BLaER1 treated with 17β-estradiol and CSF1 and Interleukin-3, amounts not matched to agents 10 nM and 100 nM (cell line): ENCODE data around the gene ARGLU1.

Experiments
- H3K27ac ChIP-seq, 11 experiments: shearing (Covaris generic); formaldehyde crosslinking; 2 replicates each; pipeline ENCODE4 v1.8.1; 2022
- H3K27me3 ChIP-seq, 11 experiments: shearing (Covaris generic); formaldehyde crosslinking; 2 replicates each; pipeline ENCODE4 v1.8.1; 2022
- H3K36me3 ChIP-seq, 11 experiments: shearing (Covaris generic); formaldehyde crosslinking; 2 replicates each; pipeline ENCODE4 v1.8.1; 2022
- H3K4me1 ChIP-seq, 10 experiments: shearing (Covaris generic); formaldehyde crosslinking; 2 replicates each; pipeline ENCODE4 v1.8.1; 2022
- H3K4me2 ChIP-seq, 11 experiments: shearing (Covaris generic); formaldehyde crosslinking; 2 replicates each; pipeline ENCODE4 v1.8.1; 2022
- H3K4me3 ChIP-seq, 10 experiments: shearing (Covaris generic); formaldehyde crosslinking; 2 replicates each; pipeline ENCODE4 v1.8.1; 2022
- H3K9ac ChIP-seq, 11 experiments: shearing (Covaris generic); formaldehyde crosslinking; 2 replicates each; pipeline ENCODE4 v1.8.1; 2022
- H3K9me3 ChIP-seq, 11 experiments: shearing (Covaris generic); formaldehyde crosslinking; replicated peaks in 1 of 11; 2 replicates each; pipeline ENCODE4 v1.8.1; 2022
- H4K20me1 ChIP-seq, 11 experiments: shearing (Covaris generic); formaldehyde crosslinking; 2 replicates each; pipeline ENCODE4 v1.8.1; 2022
- Cebpa-rat ChIP-seq, 11 experiments: shearing (Covaris generic); IDR thresholded peaks; 2 replicates each; pipeline ENCODE4 v1.8.1; 2022

ARGLU1 gene

DNA sequence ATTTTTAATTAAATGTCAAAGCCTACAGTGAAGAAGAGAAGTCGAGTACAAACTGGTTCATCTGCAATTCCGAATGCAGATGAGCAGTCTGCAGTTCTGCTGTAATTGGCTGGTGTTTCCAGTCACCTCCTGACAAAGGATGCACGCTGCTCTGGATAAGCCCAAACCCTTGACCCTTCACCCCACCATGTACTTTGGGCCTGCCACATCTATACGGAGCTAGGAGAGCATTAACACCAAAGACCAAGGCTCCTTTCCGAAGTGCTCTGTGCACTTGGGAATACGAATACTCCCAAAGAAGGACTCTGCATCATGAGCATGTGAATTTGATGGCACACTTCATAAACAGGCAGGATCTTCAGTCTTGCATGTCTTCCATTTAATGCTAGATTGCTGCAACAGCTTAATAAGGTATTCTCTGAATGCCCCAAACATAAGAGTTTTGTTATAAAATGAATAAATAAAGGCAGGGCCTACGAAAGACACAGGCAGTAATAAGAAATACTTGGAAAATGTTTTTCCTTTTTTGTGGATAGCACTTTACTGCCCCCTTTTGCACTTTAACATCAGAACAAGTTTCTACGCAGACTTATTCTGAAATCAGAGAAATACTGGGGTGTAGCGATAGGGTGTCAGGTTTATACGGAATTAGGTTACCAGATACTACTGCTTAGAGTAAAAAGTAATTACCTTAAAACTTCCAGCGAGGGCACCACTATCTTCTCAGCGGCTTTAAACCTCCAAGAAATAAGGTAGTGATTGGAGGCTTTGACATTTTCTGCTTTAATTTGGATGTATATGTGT, 47.5 kb downstream of the ARGLU1 start:
- no peaks in the 10 kb centered on the region for H3K27me3 ChIP-seq
- no peak overlapping the region for H3K4me2 ChIP-seq
- H3K9me3 ChIP-seq = no peaks in the 10 kb centered on the region
- H3K9ac ChIP-seq = no peak overlapping the region
- H3K36me3 ChIP-seq = peaks cover 0 to 92% (median 36%) of the 10 kb centered on the region in 11 experiments; a peak in 14 of 22 replicates
- H3K27ac ChIP-seq = no peak overlapping the region
- no peak overlapping the region for H3K4me3 ChIP-seq
- H3K4me1 ChIP-seq = peaks cover 0 to 56% (median 27%) of the 10 kb centered on the region in 10 experiments; a peak in 16 of 20 replicates
- peaks cover 0 to 100% (median 32%) of the 10 kb centered on the region in 11 experiments; a peak in 12 of 22 replicates for H4K20me1 ChIP-seq
- no peak for TF ChIP-seq Cebpa-rat (IDR thresholded peaks at IDR 0.05)

DNA sequence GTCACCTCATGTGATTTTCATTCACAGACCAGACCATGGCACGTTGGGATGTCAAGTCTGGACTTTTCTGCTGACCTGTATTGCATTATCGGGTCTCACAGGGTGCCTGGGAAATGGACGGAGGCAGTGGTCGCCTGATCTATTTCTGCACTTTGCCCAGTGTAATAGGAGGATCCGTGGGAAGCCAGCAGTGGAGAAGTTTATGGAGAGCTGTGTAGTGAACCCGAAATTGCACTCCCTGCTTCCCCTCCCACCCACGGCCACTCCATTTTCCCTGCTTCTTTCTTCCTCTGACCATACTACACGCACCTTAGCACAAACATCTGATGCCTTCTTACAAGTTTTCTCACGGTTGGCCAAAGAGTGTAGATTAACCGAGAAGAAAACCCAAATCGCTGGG, 49.4 kb downstream of the ARGLU1 start:
- Histone ChIP-seq H3K9me3 (no peaks in the 10 kb centered on the region), H3K27me3 (no peaks in the 10 kb centered on the region), H3K36me3 (peaks cover 0 to 95% (median 36%) of the 10 kb centered on the region in 11 experiments; a peak in 14 of 22 replicates), H3K9ac (no peak overlapping the region), H3K27ac (no peak overlapping the region), H3K4me1 (peaks cover 5 to 43% (median 26%) of the 10 kb centered on the region in 10 experiments; a peak in 19 of 20 replicates), H3K4me3 (no peak overlapping the region), H3K4me2 (no peak overlapping the region), H4K20me1 (peaks cover 0 to 100% (median 23%) of the 10 kb centered on the region in 11 experiments; a peak in 12 of 22 replicates)
- no peak for TF ChIP-seq Cebpa-rat (IDR thresholded peaks at IDR 0.05)

DNA sequence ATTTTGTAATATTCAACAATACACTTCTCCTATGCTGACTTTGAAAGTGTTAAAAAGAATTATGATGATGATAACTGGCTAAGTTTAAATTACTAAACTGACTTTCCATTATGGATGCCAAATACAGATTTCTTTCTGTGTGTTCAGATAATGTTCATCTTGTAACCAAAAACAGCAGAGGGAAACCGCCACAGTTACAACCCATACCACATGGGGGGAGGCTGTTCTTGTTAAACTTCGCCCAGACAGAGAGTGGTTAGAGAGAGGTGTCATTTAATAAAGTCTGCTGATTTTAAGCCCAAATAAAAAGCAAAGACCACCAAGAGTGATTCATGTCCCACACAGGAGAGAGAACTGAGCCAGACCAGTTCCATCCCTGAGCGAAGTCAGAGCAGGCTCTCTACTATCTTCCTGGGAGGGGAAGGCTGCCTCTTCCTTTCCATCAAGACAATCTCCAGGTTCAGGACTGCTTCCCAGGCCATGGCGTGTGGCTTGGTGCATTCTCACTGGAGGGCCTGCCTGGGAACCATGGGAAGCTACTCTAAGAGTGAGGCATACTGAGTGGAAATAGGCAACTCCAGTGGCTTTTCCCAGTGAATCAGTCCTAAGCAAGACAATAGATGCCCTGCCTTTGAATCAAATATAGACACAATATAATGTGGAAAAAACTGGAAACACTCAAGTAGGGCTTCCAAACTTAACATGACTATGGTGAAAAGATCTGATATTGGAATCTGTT, 50.7 kb downstream of the ARGLU1 start:
- Histone ChIP-seq H3K4me3 (no peak overlapping the region), H3K27me3 (no peaks in the 10 kb centered on the region), H3K36me3 (peaks cover 0 to 93% (median 38%) of the 10 kb centered on the region in 11 experiments; a peak in 14 of 22 replicates), H3K27ac (0 out of 22 replicates have a peak overlapping the region, but pooled peaks of 1 of the 11 experiments have one; percentile 7), H4K20me1 (peaks cover 0 to 100% (median 11%) of the 10 kb centered on the region in 11 experiments; a peak in 10 of 22 replicates), H3K4me2 (peak overlapping the region in 6 of 11 experiments; percentile 0 to 32 (median 5); a peak in 4 of 22 replicates), H3K4me1 (peaks cover 11 to 34% (median 24%) of the 10 kb centered on the region in 10 experiments; a peak in 17 of 20 replicates), H3K9ac (no peak overlapping the region), H3K9me3 (no peaks in the 10 kb centered on the region)
- no peak for TF ChIP-seq Cebpa-rat (IDR thresholded peaks at IDR 0.05)

DNA sequence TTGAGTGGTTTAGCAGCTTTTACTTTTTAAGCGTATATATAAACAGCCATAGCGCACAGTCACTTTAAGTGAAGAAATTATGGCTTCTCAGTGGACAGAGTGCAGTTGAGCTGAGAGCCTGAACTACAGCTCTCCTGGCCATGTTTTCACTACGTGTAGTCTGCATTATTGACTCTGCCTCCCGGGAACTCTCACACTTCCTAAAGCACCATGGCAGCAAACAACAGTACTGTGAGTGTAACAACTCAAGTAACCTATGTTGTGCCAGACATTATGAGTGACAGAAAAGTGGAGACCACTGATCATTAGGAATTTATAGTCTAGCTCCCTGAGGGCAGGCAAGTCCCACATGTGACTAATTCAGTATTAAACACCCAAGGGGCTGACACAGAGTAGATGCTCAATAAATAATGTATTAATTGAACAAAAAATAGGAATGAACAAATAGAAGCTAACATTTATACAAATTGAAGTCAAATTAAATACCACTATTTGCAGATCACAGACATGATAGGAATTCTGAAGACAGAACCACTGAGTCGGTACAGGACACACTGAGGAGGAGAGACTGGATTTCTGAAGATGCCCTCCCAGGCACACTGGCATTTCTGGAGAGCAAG, 52.2 kb downstream of the ARGLU1 start:
- H3K9me3 ChIP-seq = no peaks in the 10 kb centered on the region; a peak in 1 of 22 replicates
- H3K9ac ChIP-seq = no peak overlapping the region
- peak overlapping the region in 1 of 11 experiments; percentile 16; a peak in 1 of 22 replicates for H3K27ac ChIP-seq
- H3K4me2 ChIP-seq = peak overlapping the region in 2 of 11 experiments; percentile 17 to 24; a peak in 5 of 22 replicates
- peaks cover 0 to 93% (median 40%) of the 10 kb centered on the region in 11 experiments; a peak in 16 of 22 replicates for H3K36me3 ChIP-seq
- TF ChIP-seq Cebpa-rat (IDR thresholded peaks at IDR 0.05) = no peak
- no peaks in the 10 kb centered on the region for H3K27me3 ChIP-seq
- peaks cover 0 to 100% (median 6%) of the 10 kb centered on the region in 11 experiments; a peak in 10 of 22 replicates for H4K20me1 ChIP-seq
- no peak overlapping the region for H3K4me3 ChIP-seq
- peaks cover 11 to 34% (median 24%) of the 10 kb centered on the region in 10 experiments; a peak in 17 of 20 replicates for H3K4me1 ChIP-seq

DNA sequence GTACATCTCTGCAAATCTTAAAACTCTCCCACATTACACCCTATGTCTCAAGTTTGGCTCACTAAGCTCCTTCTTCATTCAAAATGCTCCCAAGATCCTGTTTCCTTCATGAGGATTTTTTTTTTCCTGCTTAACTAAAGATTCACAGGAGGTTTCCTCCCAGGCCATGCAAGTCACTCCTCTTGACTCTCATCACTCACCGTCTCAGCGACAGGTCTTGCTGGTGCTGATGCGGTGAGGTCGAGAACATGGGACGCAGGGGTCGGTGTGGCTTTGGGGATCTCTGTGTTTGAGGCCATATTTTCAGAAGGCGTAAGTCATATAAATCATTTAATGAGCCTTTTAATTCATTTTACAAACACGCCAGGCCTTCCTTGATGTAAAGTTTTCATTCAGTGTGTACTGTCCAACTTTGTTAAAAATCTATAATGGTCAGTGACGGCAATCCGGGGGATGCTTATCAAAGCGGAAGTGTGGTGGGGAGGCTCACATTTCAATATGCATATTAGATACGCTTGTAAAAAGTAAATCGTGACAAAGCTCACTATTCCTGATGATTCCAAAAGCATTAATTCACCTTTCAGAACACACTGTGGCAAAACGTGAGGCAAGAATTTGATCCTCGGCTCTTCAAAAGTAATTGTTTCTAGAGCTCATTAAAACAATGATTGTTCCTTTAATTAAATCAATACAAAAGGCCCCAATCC, 52.9 kb downstream of the ARGLU1 start:
- H3K4me3 ChIP-seq = no peak overlapping the region
- TF ChIP-seq Cebpa-rat (IDR thresholded peaks at IDR 0.05) = no peak
- peaks cover 0 to 93% (median 42%) of the 10 kb centered on the region in 11 experiments; a peak in 16 of 22 replicates for H3K36me3 ChIP-seq
- H3K4me1 ChIP-seq = peaks cover 11 to 34% (median 24%) of the 10 kb centered on the region in 10 experiments; a peak in 17 of 20 replicates
- peaks cover 0 to 100% (median under 1%) of the 10 kb centered on the region in 11 experiments; a peak in 9 of 22 replicates for H4K20me1 ChIP-seq
- H3K27me3 ChIP-seq = no peaks in the 10 kb centered on the region
- no peak overlapping the region for H3K4me2 ChIP-seq
- no peaks in the 10 kb centered on the region; a peak in 1 of 22 replicates for H3K9me3 ChIP-seq
- H3K9ac ChIP-seq = no peak overlapping the region
- H3K27ac ChIP-seq = peak overlapping the region in 1 of 11 experiments; percentile 16; a peak in 1 of 22 replicates

DNA sequence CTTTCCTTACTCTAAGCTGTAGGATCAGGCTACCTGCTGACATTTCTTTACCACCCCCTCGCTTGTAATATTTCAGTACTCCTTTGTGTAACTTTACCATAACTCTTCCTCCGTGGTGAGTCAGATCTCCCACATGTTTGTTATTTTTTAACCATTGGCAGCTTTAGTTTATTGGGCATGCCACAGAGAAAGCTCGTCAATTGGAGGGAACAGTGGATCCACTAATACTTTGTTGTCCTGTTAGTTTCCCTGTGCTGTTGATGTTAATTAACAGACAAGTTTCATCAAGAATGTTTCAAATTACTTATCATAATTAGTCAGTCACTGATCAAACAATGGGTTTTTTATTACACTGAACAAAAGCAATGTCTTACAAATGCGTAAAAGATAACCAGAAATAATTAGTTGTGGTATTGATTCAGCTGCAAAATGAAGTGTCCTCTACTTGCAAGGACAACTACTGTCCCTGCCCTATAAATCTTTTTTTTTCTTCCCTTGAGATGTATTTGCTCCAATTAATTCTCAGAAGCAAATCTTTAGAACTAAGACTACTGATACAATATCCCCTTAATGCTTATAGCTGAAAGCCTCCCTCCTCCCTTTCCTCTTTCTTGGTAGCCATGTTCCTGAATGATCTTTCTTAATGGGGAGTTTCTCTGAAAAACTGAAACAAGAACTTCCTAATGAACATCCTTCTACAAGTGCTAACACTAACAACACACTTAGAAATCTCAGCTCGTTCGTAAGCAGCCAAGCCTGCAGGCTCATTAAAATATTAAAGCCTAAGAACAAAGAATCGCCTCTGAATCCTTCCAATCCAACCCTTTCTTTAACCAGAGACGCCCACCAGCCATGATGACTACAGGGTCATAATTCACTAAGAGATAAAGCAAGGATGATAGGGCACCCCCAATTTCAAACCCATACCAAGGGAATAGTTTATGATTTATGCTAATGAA, 54.6 kb downstream of the ARGLU1 start:
- TF ChIP-seq Cebpa-rat (IDR thresholded peaks at IDR 0.05) = no peak
- Histone ChIP-seq H4K20me1 (peaks cover 0 to 100% (median 0%) of the 10 kb centered on the region in 11 experiments; a peak in 8 of 22 replicates), H3K36me3 (peaks cover 0 to 93% (median 39%) of the 10 kb centered on the region in 11 experiments; a peak in 16 of 22 replicates), H3K27ac (peak overlapping the region in 3 of 11 experiments; percentile 11 to 28 (median 19); a peak in 2 of 22 replicates), H3K9ac (no peak overlapping the region), H3K27me3 (no peaks in the 10 kb centered on the region), H3K4me2 (peak overlapping the region in 6 of 11 experiments; percentile 6 to 46 (median 28); a peak in 9 of 22 replicates), H3K4me3 (no peak overlapping the region), H3K9me3 (no peaks in the 10 kb centered on the region; a peak in 1 of 22 replicates), H3K4me1 (peaks cover 14 to 36% (median 21%) of the 10 kb centered on the region in 10 experiments)
